ENCODE results near the gene POR.
A peak's percentile ranks its signal among the peaks of the same experiment; 100 is the strongest.

POR gene

GRCh38 chr7:75993689-75994387 lies 78.9 kb downstream of the POR start:
- Histone ChIP-seq H3K27ac (peak overlapping the region; percentile 97), H3K4me3 (ENCODE audit: low read depth in 1 of 2, low read length in 1 of 2) (peak overlapping the region; percentile 92 to 95), H3K36me3 (peaks cover 28% of the 10 kb centered on the region), H3K9me3 (no peaks in the 10 kb centered on the region), H3K4me1 (ENCODE audit: control insufficient read depth in 1 of 2, insufficient read depth in 1 of 2, low read depth in 1 of 2, low read length in 1 of 2) (peaks cover 47 to 52% of the 10 kb centered on the region in 2 experiments), H3K27me3 (no peaks in the 10 kb centered on the region)
- no peak for TF ChIP-seq CTCF (IDR thresholded peaks at IDR 0.05)

GRCh38 chr7:75994388-75995051 lies 79.6 kb downstream of the POR start, which contains the start of gene TMEM120A:
TSS of gene TMEM120A (minus strand) at chr7:75994595. CDS start at chr7:75994570, 25 bp downstream.
- Histone ChIP-seq H3K4me1 (ENCODE audit: control insufficient read depth in 1 of 2, insufficient read depth in 1 of 2, low read depth in 1 of 2, low read length in 1 of 2) (peaks cover 47 to 52% of the 10 kb centered on the region in 2 experiments), H3K9me3 (no peaks in the 10 kb centered on the region), H3K27ac (peak within 1 kb of the TSS; percentile 97), H3K36me3 (peaks cover 22% of the 10 kb centered on the region), H3K4me3 (ENCODE audit: low read depth in 1 of 2, low read length in 1 of 2) (peak within 1 kb of the TSS; percentile 92 to 95), H3K27me3 (no peaks in the 10 kb centered on the region)
- peak; percentile 77 for TF ChIP-seq CTCF (IDR thresholded peaks at IDR 0.05)

- peak overlapping the region; percentile 97 for H3K27ac ChIP-seq
Observed at GRCh38 chr7:75995052-75995471, 80.1 kb downstream of the POR start.

GRCh38 chr7:75995996-75996395 lies 81.0 kb downstream of the POR start:
- H3K27me3 ChIP-seq: no peaks in the 10 kb centered on the region
- peak overlapping the region; percentile 97 for H3K27ac ChIP-seq
- peak overlapping the region in 1 of 2 experiments; percentile 53 for H3K4me3 ChIP-seq (ENCODE audit: low read depth in 1 of 2, low read length in 1 of 2)
- H3K36me3 ChIP-seq: peaks cover 19% of the 10 kb centered on the region
- H3K9me3 ChIP-seq: no peaks in the 10 kb centered on the region
- H3K4me1 ChIP-seq (ENCODE audit: control insufficient read depth in 1 of 2, insufficient read depth in 1 of 2, low read depth in 1 of 2, low read length in 1 of 2): peaks cover 48 to 52% of the 10 kb centered on the region in 2 experiments
- TF ChIP-seq CTCF (IDR thresholded peaks at IDR 0.05): no peak

More at GRCh38 chr7:75995052-75995471, 80.1 kb downstream of the POR start:
- Histone ChIP-seq H3K36me3 (peaks cover 17% of the 10 kb centered on the region), H3K9me3 (no peaks in the 10 kb centered on the region), H3K27me3 (no peaks in the 10 kb centered on the region), H3K4me3 (ENCODE audit: low read depth in 1 of 2, low read length in 1 of 2) (peak overlapping the region; percentile 92 to 95), H3K4me1 (ENCODE audit: control insufficient read depth in 1 of 2, insufficient read depth in 1 of 2, low read depth in 1 of 2, low read length in 1 of 2) (peaks cover 47 to 52% of the 10 kb centered on the region in 2 experiments)
- TF ChIP-seq CTCF (IDR thresholded peaks at IDR 0.05): no peak

- Histone ChIP-seq H3K4me1 (ENCODE audit: control insufficient read depth in 1 of 2, insufficient read depth in 1 of 2, low read depth in 1 of 2, low read length in 1 of 2) (peaks cover 52% of the 10 kb centered on the region in 2 experiments), H3K27ac (peak overlapping the region; percentile 97), H3K4me3 (ENCODE audit: low read depth in 1 of 2, low read length in 1 of 2) (peak overlapping the region in 1 of 2 experiments; percentile 53), H3K9me3 (no peaks in the 10 kb centered on the region), H3K27me3 (no peaks in the 10 kb centered on the region), H3K36me3 (peaks cover 18% of the 10 kb centered on the region)
- TF ChIP-seq CTCF (IDR thresholded peaks at IDR 0.05): no peak
Observed at GRCh38 chr7:75996476-75996875, 81.5 kb downstream of the POR start.
